ENCODE measurements around the gene PTPRG.

PTPRG gene

GRCh38 chr3:62343755-62344154 is 782.4 kb downstream of the PTPRG start:
- TF ChIP-seq CTCF (conservative IDR thresholded peaks at IDR 0.05; ENCODE audit: low read depth, low read length): no peak

More at GRCh38 chr3:62343755-62344154, 782.4 kb downstream of the PTPRG start:
- H3K4me1 ChIP-seq (ENCODE audit: low read depth, poor library complexity, severe bottlenecking): no peaks in the 10 kb centered on the region
- H3K9ac ChIP-seq: no peak overlapping the region
- no peak overlapping the region for H2AFZ ChIP-seq (ENCODE audit: low read depth)
- no peaks in the 10 kb centered on the region for H3K27me3 ChIP-seq (ENCODE audit: insufficient read depth, low read depth)
- H3K36me3 ChIP-seq (ENCODE audit: insufficient read depth): no peaks in the 10 kb centered on the region
- no peaks in the 10 kb centered on the region for H3K79me2 ChIP-seq (ENCODE audit: insufficient read depth, low read depth)
- H3K4me3 ChIP-seq (IDR thresholded peaks at IDR 0.05; ENCODE audit: insufficient read depth, low read depth, low read length): no peak overlapping the region
- no peaks in the 10 kb centered on the region for H4K20me1 ChIP-seq (ENCODE audit: insufficient read depth)
- H3K4me2 ChIP-seq: no peak overlapping the region
- no peak overlapping the region for H3K27ac ChIP-seq
